OCI-LY7 (cell line): Measurements from ENCODE around the gene XPR1. TPM values are rescaled to one million over a fixed set of nuclear protein-coding genes. Genes with fewer than 3 reads are reported as not detected.
"Not testable (repeated sequence)": the region's sequence is repeated elsewhere in the genome, so short reads cannot be mapped to it uniquely, and the experiment has no call there.

Experiments
- BruUV-seq: library from RNA; stranded (reverse); fragments of 400-500 nt; replicated peaks from 2 replicates; lab custom pipeline; 2021; lab: Mats Ljungman, UMichigan
- CTCF ChIA-PET: fragments of 300-600 bp; sonication (Branson Sonifier 250); formaldehyde crosslinking; loops from one replicate; lab custom pipeline; 2022; ENCODE audit warnings: antibody characterized with exemption; ENCODE audit not compliant: unreplicated experiment; lab: Charles Lee
- POLR2A ChIA-PET: fragments of 300-600 bp; sonication (Branson Sonifier 250); formaldehyde crosslinking; loops from one replicate; lab custom pipeline; 2022; ENCODE audit warnings: antibody characterized with exemption; lab: Charles Lee
- DNase-seq: peaks from one replicate; pipeline ENCODE4 v3.0.0-alpha.2; 2015; ENCODE audit warnings: low spot score
- H2AFZ ChIP-seq: fragments of 200-600 bp; sonication (generic), shearing (Covaris generic); 2 replicates; pipeline ENCODE4 v1.6.1; 2014; ENCODE audit warnings: mild to moderate bottlenecking, antibody characterized with exemption, low read length, moderate library complexity
- H3K27ac ChIP-seq: fragments of 200-600 bp; sonication (generic); 2 replicates; pipeline ENCODE4 v1.5.1; 2014; ENCODE audit warnings: mixed run types, low read depth, mild to moderate bottlenecking, moderate library complexity, low read length, inconsistent platforms; ENCODE audit not compliant: poor library complexity, severe bottlenecking
- H3K36me3 ChIP-seq: fragments of 200-600 bp; sonication (generic); 2 replicates; pipeline ENCODE4 v1.6.1; 2014; ENCODE audit warnings: mild to moderate bottlenecking, antibody characterized with exemption, low read length, moderate library complexity, mixed read lengths; ENCODE audit not compliant: insufficient read depth
- H3K4me1 ChIP-seq: fragments of 200-600 bp; sonication (generic); 2 replicates; pipeline ENCODE4 v1.5.1; 2014; ENCODE audit warnings: mild to moderate bottlenecking, low read length; ENCODE audit not compliant: insufficient read depth, poor library complexity, severe bottlenecking
- H3K4me2 ChIP-seq: fragments of 200-600 bp; sonication (generic); 2 replicates; pipeline ENCODE4 v1.6.1; 2014; ENCODE audit warnings: mild to moderate bottlenecking, low read length
- H3K4me3 ChIP-seq: fragments of 200-600 bp; sonication (generic); 2 replicates; pipeline ENCODE4 v1.5.1; 2014; ENCODE audit warnings: mild to moderate bottlenecking, low read depth, low read length; ENCODE audit not compliant: poor library complexity, severe bottlenecking
- H3K79me2 ChIP-seq: fragments of 200-600 bp; sonication (generic); 2 replicates; pipeline ENCODE4 v1.6.1; 2016; ENCODE audit warnings: low read depth, mild to moderate bottlenecking, low read length, moderate library complexity, mixed read lengths; ENCODE audit not compliant: insufficient read depth
- H3K9me2 ChIP-seq: fragments of 200-600 bp; sonication (generic); 2 replicates; pipeline ENCODE4 v1.6.1; 2016; ENCODE audit warnings: mild to moderate bottlenecking, low read length, mixed read lengths; ENCODE audit not compliant: insufficient read depth
- H3K9me3 ChIP-seq: fragments of 200-600 bp; sonication (generic); 2 replicates; pipeline ENCODE4 v1.6.1; 2014; ENCODE audit warnings: mild to moderate bottlenecking, mixed run types, low read length, mixed read lengths
- H4K20me1 ChIP-seq: fragments of 200-600 bp; sonication (generic); 2 replicates; pipeline ENCODE4 v1.6.1; 2014; ENCODE audit warnings: mild to moderate bottlenecking, antibody characterized with exemption, low read length, moderate library complexity, mixed read lengths; ENCODE audit not compliant: insufficient read depth
- CTCF ChIP-seq: fragments of 200-600 bp; sonication (generic); conservative IDR thresholded peaks from 2 replicates; pipeline ENCODE4 v1.5.1; 2014; ENCODE audit warnings: mild to moderate bottlenecking, antibody characterized with exemption, low read length, moderate library complexity, mixed read lengths
- EZH2phosphoT487 ChIP-seq: fragments of 200-600 bp; sonication (generic); IDR thresholded peaks from 2 replicates; pipeline ENCODE4 v1.6.1; 2018; ENCODE audit warnings: low read depth, borderline replicate concordance, mild to moderate bottlenecking, mixed run types, antibody characterized with exemption, low read length, moderate library complexity, mixed read lengths
- intact Hi-C: fragments of 100-400 bp; cut with micrococcal nuclease; formaldehyde crosslinking; loops from one replicate; pipeline ENCODE4 v1.10.0; 2022; ENCODE audit not compliant: unreplicated experiment
- total RNA-seq, 2 experiments: library from RNA; depleted of rRNA in 1 of 2; stranded (reverse); fragments of >200 nt in 1 of 2; shearing (Covaris generic) in 1 of 2; gene quantifications; 2 replicates each; pipeline ENCODE4 v1.2.3, GENCODE V29; 2014 to 2022

The XPR1 gene
- total RNA-seq, 2 experiments from 2014 or later: 8.6 to 17.2 TPM

- H3K4me1 ChIP-seq, DNase-seq, H3K4me2 ChIP-seq, H3K9me3 ChIP-seq, POLR2A ChIA-PET, H3K4me3 ChIP-seq, H3K79me2 ChIP-seq, H3K9me2 ChIP-seq, H3K27ac ChIP-seq, intact Hi-C loops, H2AFZ ChIP-seq, H4K20me1 ChIP-seq, BruUV-seq, CTCF ChIA-PET, H3K36me3 ChIP-seq: not testable (repeated sequence)
Observed at GRCh38 chr1:180833180-180833579, 201.4 kb downstream of the XPR1 start.

DNA sequence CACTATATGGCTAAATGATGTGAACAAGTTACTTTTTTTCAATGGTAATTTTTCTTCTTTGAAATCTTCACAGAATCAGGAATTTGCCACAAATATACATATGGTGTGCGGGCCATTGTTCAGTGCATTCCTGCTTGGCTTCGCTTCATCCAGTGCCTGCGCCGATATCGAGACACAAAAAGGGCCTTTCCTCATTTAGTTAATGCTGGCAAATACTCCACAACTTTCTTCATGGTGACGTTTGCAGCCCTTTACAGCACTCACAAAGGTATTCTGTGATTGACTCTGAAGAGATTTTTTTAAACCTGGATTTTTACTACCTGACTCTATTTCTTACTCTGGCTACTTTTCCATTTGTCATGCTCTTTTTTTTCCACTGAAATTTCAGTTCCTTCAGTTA is 204.6 kb downstream of the XPR1 start:
- Histone ChIP-seq H2AFZ (no peak overlapping the region), H3K36me3 (no peaks in the 10 kb centered on the region), H3K27ac (no peak overlapping the region), H4K20me1 (no peaks in the 10 kb centered on the region), H3K4me3 (no peak overlapping the region), H3K4me2 (no peak overlapping the region), H3K4me1 (no peaks in the 10 kb centered on the region), H3K9me2 (0 out of 2 replicates have a peak, but pooled peaks cover 3% of the 10 kb centered on the region), H3K79me2 (no peaks in the 10 kb centered on the region), H3K9me3 (no peaks in the 10 kb centered on the region)
- POLR2A ChIA-PET: no interaction called here
- TF ChIP-seq CTCF (no peak), EZH2phosphoT487 (no peak)
- CTCF ChIA-PET: interaction anchor here (0.5 kb wide), 1 partner anchor 334 kb away, joined by 6 read pairs; no protein-coding TSS in a partner anchor
- intact Hi-C loops: no loop called here
- no peak for DNase-seq
- BruUV-seq: no TSS peak

GRCh38 chr1:180837020-180837419 is 205.2 kb downstream of the XPR1 start:
- H4K20me1 ChIP-seq: no peaks in the 10 kb centered on the region
- no peaks in the 10 kb centered on the region for H3K4me1 ChIP-seq
- H3K79me2 ChIP-seq: no peaks in the 10 kb centered on the region
- no peak overlapping the region for H3K4me2 ChIP-seq
- H2AFZ ChIP-seq: no peak overlapping the region
- no peak for DNase-seq
- H3K9me3 ChIP-seq: no peaks in the 10 kb centered on the region
- 0 out of 2 replicates have a peak, but pooled peaks cover 3% of the 10 kb centered on the region for H3K9me2 ChIP-seq
- intact Hi-C loops: no loop called here
- ChIA-PET CTCF (no interaction called here), POLR2A (no interaction called here)
- TF ChIP-seq CTCF (no peak), EZH2phosphoT487 (no peak)
- H3K4me3 ChIP-seq: no peak overlapping the region
- H3K27ac ChIP-seq: no peak overlapping the region
- BruUV-seq: no TSS peak
- no peaks in the 10 kb centered on the region for H3K36me3 ChIP-seq
